ENCODE data around the gene EVA1A. TPM values are rescaled to one million over a fixed set of nuclear protein-coding genes. Genes with fewer than 3 reads are reported as not detected.

The EVA1A gene
- total and polyA plus RNA-seq, 2 of the 8 experiments (the other 6 are each of a cell fraction or from before 2014, with no cell fraction given): 2.4 to 4.3 TPM

GRCh38 chr2:75598589-75599155, 37.9 kb upstream of the EVA1A start:
- H2AFZ ChIP-seq (ENCODE audit: low read length): 0 out of 2 replicates have a peak overlapping the region, but pooled peaks have one; percentile 8
- no peaks in the 10 kb centered on the region for H3K27me3 ChIP-seq (replicated peaks in 1 of 4; ENCODE audit: control insufficient read depth in 3 of 4, extremely low read depth in 1 of 4, insufficient read depth in 3 of 4, low read length in 3 of 4)
- no peaks in the 10 kb centered on the region for H4K20me1 ChIP-seq (replicated peaks in 1 of 2; ENCODE audit: control insufficient read depth in 1 of 2, insufficient read depth in 2 of 2, low read length in 2 of 2)
- no peak overlapping the region for H2BK15ac ChIP-seq (ENCODE audit: low read length)
- H2BK120ac ChIP-seq (replicated peaks; ENCODE audit: low read depth, low read length): no peak overlapping the region
- ChIA-PET CTCF (ENCODE audit: partially characterized antibody) (interaction anchor here (2.7 to 3.3 kb wide), 2 partner anchors 10 to 133 kb away, joined by 10 to 22 read pairs; no protein-coding TSS in a partner anchor), POLR2A (ENCODE audit: partially characterized antibody) (no interaction called here)
- H3K56ac ChIP-seq (replicated peaks; ENCODE audit: insufficient read length, low read depth, low read length): no peak overlapping the region
- TF ChIP-seq TAF7 (optimal IDR thresholded peaks at IDR 0.05; ENCODE audit: borderline replicate concordance, low read depth, low read length) (no peak), CTBP2 (IDR thresholded peaks at IDR 0.05; ENCODE audit: borderline replicate concordance, insufficient read depth, insufficient read length, low read length) (no peak), EP300 (IDR thresholded peaks at IDR 0.05; ENCODE audit: borderline replicate concordance in 1 of 2, low read depth in 2 of 2, low read length in 2 of 2) (no peak), SRF (IDR thresholded peaks at IDR 0.05; ENCODE audit: low read depth, low read length) (no peak), SIX5 (IDR thresholded peaks at IDR 0.05; ENCODE audit: low read depth, low read length) (no peak), ASH2L (IDR thresholded peaks at IDR 0.05; ENCODE audit: low read length) (no peak), CBX5 (IDR thresholded peaks at IDR 0.05; ENCODE audit: low read depth, low read length) (no peak), RXRA (IDR thresholded peaks at IDR 0.05; ENCODE audit: insufficient read depth, low read depth, low read length) (no peak), RFX5 (IDR thresholded peaks at IDR 0.05; ENCODE audit: borderline replicate concordance, low read depth, low read length) (no peak)
- DNase-seq (ENCODE audit: low read depth in 1 of 2, low spot score in 2 of 2) (no peak), FAIRE-seq (no peak)
- no peaks in the 10 kb centered on the region for H3K4me1 ChIP-seq (replicated peaks in 1 of 4; ENCODE audit: control insufficient read depth in 3 of 4, insufficient read depth in 4 of 4, low read length in 3 of 4)
- no peaks in the 10 kb centered on the region for H3K23me2 ChIP-seq (ENCODE audit: low read depth, low read length)
- H3K4me2 ChIP-seq (ENCODE audit: insufficient read depth in 1 of 2, low read depth in 2 of 2, low read length in 2 of 2): no peak overlapping the region
- H3K9me3 ChIP-seq (ENCODE audit: insufficient read depth in 2 of 2, low read depth in 1 of 2, low read length in 1 of 2): no peaks in the 10 kb centered on the region
- no peak overlapping the region for H2AK5ac ChIP-seq (ENCODE audit: low read depth, low read length)
- no peak overlapping the region for H3K9ac ChIP-seq (replicated peaks in 1 of 4; ENCODE audit: extremely low read depth in 1 of 4, low read depth in 3 of 4, low read length in 3 of 4)
- no peak overlapping the region for H3K27ac ChIP-seq (ENCODE audit: low read depth, low read length)
- no peak overlapping the region for H3K4me3 ChIP-seq (ENCODE audit: extremely low read depth in 1 of 4, insufficient read depth in 2 of 4, low read depth in 3 of 4, low read length in 4 of 4)
- H4K91ac ChIP-seq (replicated peaks; ENCODE audit: insufficient read length, low read length): no peak overlapping the region
- H2BK20ac ChIP-seq (ENCODE audit: low read length): no peak overlapping the region
- no peak overlapping the region for H3K18ac ChIP-seq (ENCODE audit: extremely low read depth, low read length)
- no peak overlapping the region for H2BK12ac ChIP-seq (ENCODE audit: low read depth, low read length)
- H4K8ac ChIP-seq (ENCODE audit: extremely low read depth, insufficient read depth, low read length): no peak overlapping the region
- no peak overlapping the region for H4K5ac ChIP-seq (ENCODE audit: insufficient read length, low read depth, low read length)
- 95% methylated on average over 8 of the region's 8 CpGs; no CpG with 5 or more reads in 1 of the 2 experiments for WGBS, 2 experiments (ENCODE audit: extremely low coverage in 1 of 2, insufficient coverage in 1 of 2, insufficient read length in 1 of 2, insufficient replicate concordance in 2 of 2, low coverage in 1 of 2, low lambda C conversion rate in 2 of 2, missing lambda C conversion rate in 1 of 2)
- H3K4ac ChIP-seq (replicated peaks; ENCODE audit: insufficient read length, low read depth, low read length): no peak overlapping the region
- no peak overlapping the region for H2BK5ac ChIP-seq (ENCODE audit: low read depth, low read length)
- H3K14ac ChIP-seq (ENCODE audit: insufficient read length): no peak overlapping the region
- H3K79me1 ChIP-seq (ENCODE audit: low read depth, low read length): no peaks in the 10 kb centered on the region
- no peaks in the 10 kb centered on the region for H3K79me2 ChIP-seq (ENCODE audit: control insufficient read depth in 1 of 2, insufficient read depth in 2 of 2, low read length in 2 of 2)
- H3K23ac ChIP-seq (ENCODE audit: insufficient read length): no peak overlapping the region
- H3K36me3 ChIP-seq (ENCODE audit: control insufficient read depth in 2 of 4, insufficient read depth in 4 of 4, low read length in 3 of 4): no peaks in the 10 kb centered on the region; a peak in 1 of 8 replicates

Data from H1 (cell line).